GM23338 (cell line): ENCODE measurements around the gene SLCO3A1. TPM values are rescaled to one million over a fixed set of nuclear protein-coding genes. Genes with fewer than 3 reads are reported as not detected.

Experiments used
- ATAC-seq: fragments of 200-7000 bp; cut with Tn5 transposase; 3 replicates; pipeline ENCODE4 v1.9.1; 2020
- DNase-seq: peaks from one replicate; pipeline ENCODE4 v3.0.0-alpha.2; 2015; ENCODE audit warnings: low spot score
- H2AFZ ChIP-seq: fragments of 200-600 bp; sonication (generic); 2 replicates; pipeline ENCODE4 v1.8.0; 2016; ENCODE audit warnings: antibody characterized with exemption, mild to moderate bottlenecking, moderate library complexity
- H3F3A ChIP-seq: fragments of 200-600 bp; sonication (generic); replicated peaks from 2 replicates; pipeline ENCODE4 v1.8.0; 2017; ENCODE audit warnings: antibody characterized with exemption, mixed run types, low read depth
- H3K27ac ChIP-seq: fragments of 200-600 bp; sonication (generic); 2 replicates; pipeline ENCODE4 v1.6.1; 2016; ENCODE audit warnings: low read depth
- H3K27me3 ChIP-seq: fragments of 200-600 bp; sonication (generic); 2 replicates; pipeline ENCODE4 v1.8.0; 2016; ENCODE audit warnings: mild to moderate bottlenecking, mixed run types, moderate library complexity; ENCODE audit not compliant: insufficient read depth
- H3K36me3 ChIP-seq: fragments of 200-600 bp; sonication (generic); 2 replicates; pipeline ENCODE4 v1.8.0; 2016; ENCODE audit warnings: mild to moderate bottlenecking; ENCODE audit not compliant: insufficient read depth
- H3K4me1 ChIP-seq: fragments of 200-600 bp; sonication (generic); 2 replicates; pipeline ENCODE4 v1.8.0; 2016; ENCODE audit warnings: mild to moderate bottlenecking, moderate library complexity; ENCODE audit not compliant: insufficient read depth
- H3K4me2 ChIP-seq: fragments of 200-600 bp; sonication (generic); 2 replicates; pipeline ENCODE4 v1.7.1; 2017; ENCODE audit warnings: mixed run types
- H3K4me3 ChIP-seq: fragments of 200-600 bp; sonication (generic); 2 replicates; pipeline ENCODE4 v1.6.1; 2016; ENCODE audit warnings: mixed run types
- H3K79me2 ChIP-seq: fragments of 200-600 bp; sonication (generic); replicated peaks from 2 replicates; pipeline ENCODE4 v1.8.0; 2017; ENCODE audit warnings: mild to moderate bottlenecking; ENCODE audit not compliant: insufficient read depth
- H3K9me2 ChIP-seq: fragments of 200-600 bp; sonication (generic); 2 replicates; pipeline ENCODE4 v1.8.0; 2017; ENCODE audit not compliant: insufficient read depth
- H4K20me1 ChIP-seq: fragments of 200-600 bp; sonication (generic); replicated peaks from 2 replicates; pipeline ENCODE4 v1.8.0; 2017; ENCODE audit warnings: mild to moderate bottlenecking; ENCODE audit not compliant: insufficient read depth
- H3K27ac Mint-ChIP-seq: 2 replicates; pipeline ENCODE4 v1.8.0; 2020; ENCODE audit warnings: inconsistent platforms, mild to moderate bottlenecking, moderate library complexity, mixed read lengths
- H3K27me3 Mint-ChIP-seq: 3 replicates; pipeline ENCODE4 v1.8.0; 2022; ENCODE audit warnings: low read depth, mild to moderate bottlenecking, moderate library complexity, mixed read lengths, inconsistent platforms; ENCODE audit not compliant: insufficient read depth, poor library complexity
- H3K36me3 Mint-ChIP-seq: 3 replicates; pipeline ENCODE4 v1.8.0; 2021; ENCODE audit warnings: low read depth, mild to moderate bottlenecking, inconsistent platforms, moderate library complexity, mixed read lengths
- H3K4me1 Mint-ChIP-seq: 3 replicates; pipeline ENCODE4 v1.8.0; 2020; ENCODE audit warnings: mild to moderate bottlenecking, inconsistent platforms, mixed read lengths
- H3K4me3 Mint-ChIP-seq: 3 replicates; pipeline ENCODE4 v1.8.0; 2021; ENCODE audit warnings: moderate library complexity, mild to moderate bottlenecking, inconsistent platforms, mixed read lengths
- H3K9me3 Mint-ChIP-seq: 3 replicates; pipeline ENCODE4 v1.8.0; 2020; ENCODE audit warnings: moderate library complexity, mild to moderate bottlenecking, inconsistent platforms, mixed read lengths
- CREB1 ChIP-seq: fragments of 250-450 bp; sonication (Bioruptor Pico); IDR thresholded peaks from 2 replicates; pipeline ENCODE4 v1.5.0; 2020; ENCODE audit warnings: low read depth, mild to moderate bottlenecking, moderate library complexity
- CTCF ChIP-seq, 2 experiments: fragments of 200-600 bp in 1 of 2; sonication (generic) in 1 of 2; conservative IDR thresholded peaks; 2 replicates each; pipeline versions ENCODE4 v1.5.1 to v1.6.1; 2016 to 2017; ENCODE audit warnings: antibody characterized with exemption in 2 of 2, low read depth in 2 of 2, mild to moderate bottlenecking in 2 of 2, moderate library complexity in 1 of 2
- ETS1 ChIP-seq: IDR thresholded peaks from 2 replicates; pipeline ENCODE4 v1.6.1; 2016; ENCODE audit warnings: antibody characterized with exemption
- EZH2 ChIP-seq: fragments of 200-600 bp; sonication (generic); IDR thresholded peaks from one replicate; pipeline ENCODE4 v1.8.0; 2017; ENCODE audit warnings: antibody characterized with exemption, mild to moderate bottlenecking, low read depth; ENCODE audit not compliant: unreplicated experiment
- EZH2phosphoT487 ChIP-seq: fragments of 200-600 bp; sonication (generic); IDR thresholded peaks from one replicate; pipeline ENCODE4 v1.8.1; 2018; ENCODE audit warnings: antibody characterized with exemption; ENCODE audit not compliant: unreplicated experiment
- JUNB ChIP-seq: IDR thresholded peaks from one replicate; pipeline ENCODE4 v1.6.1; 2016; ENCODE audit warnings: antibody characterized with exemption; ENCODE audit not compliant: unreplicated experiment
- NANOG ChIP-seq: IDR thresholded peaks from 2 replicates; pipeline ENCODE4 v1.6.1; 2016; ENCODE audit warnings: antibody characterized with exemption, borderline replicate concordance
- POLR2AphosphoS5 ChIP-seq: IDR thresholded peaks from 2 replicates; pipeline ENCODE4 v1.6.1; 2016; ENCODE audit warnings: antibody characterized with exemption, low read depth
- REST ChIP-seq: IDR thresholded peaks from one replicate; pipeline ENCODE4 v1.6.1; 2018; ENCODE audit warnings: antibody characterized with exemption; ENCODE audit not compliant: unreplicated experiment
- STAT1 ChIP-seq: IDR thresholded peaks from one replicate; pipeline ENCODE4 v1.6.1; 2016; ENCODE audit warnings: antibody characterized with exemption; ENCODE audit not compliant: unreplicated experiment
- ZNF114 ChIP-seq: fragments of 250-450 bp; sonication (Bioruptor Pico); IDR thresholded peaks from 2 replicates; pipeline ENCODE4 v1.5.0; 2020; ENCODE audit warnings: mild to moderate bottlenecking, moderate library complexity
- ZNF331 ChIP-seq: fragments of 250-450 bp; sonication (Bioruptor Pico); IDR thresholded peaks from 2 replicates; pipeline ENCODE4 v1.5.0; 2020; ENCODE audit warnings: low read depth, mild to moderate bottlenecking, moderate library complexity
- ZNF462 ChIP-seq: fragments of 250-450 bp; sonication (Bioruptor Pico); IDR thresholded peaks from 2 replicates; pipeline ENCODE4 v1.5.0; 2020; ENCODE audit warnings: mild to moderate bottlenecking, moderate library complexity
- polyA plus RNA-seq: library from polyadenylated mRNA; unstranded; fragments of >200 nt; fragmentation: Nextera tagmentation; extraction: Ambion mirVana; gene quantifications from 2 replicates; pipeline ENCODE4 v1.2.1, GENCODE V29; 2016
- total RNA-seq: library from RNA; depleted of rRNA; stranded (reverse); fragments of >200 nt; shearing (Covaris generic); gene quantifications from 2 replicates; pipeline ENCODE4 v1.2.3, GENCODE V29; 2014

Gene SLCO3A1
- total and polyA plus RNA-seq, 2 experiments from 2014 or later = 7.3 to 9.4 TPM

- Histone ChIP-seq H4K20me1 (no peaks in the 10 kb centered on the region), H3K27me3 (no peaks in the 10 kb centered on the region), H3F3A (no peaks in the 10 kb centered on the region), H3K4me1 (no peaks in the 10 kb centered on the region), H3K36me3 (no peaks in the 10 kb centered on the region), H3K4me2 (no peak overlapping the region), H3K27ac (no peak overlapping the region), H3K9me2 (peaks cover 3% of the 10 kb centered on the region; the same call in 1 of the 2 replicates), H3K79me2 (peaks cover 8% of the 10 kb centered on the region; the same call in 1 of the 2 replicates), H2AFZ (no peak overlapping the region), H3K4me3 (no peak overlapping the region)
- no peak for DNase-seq
- TF ChIP-seq STAT1 (no peak), ZNF331 (no peak), JUNB (no peak), NANOG (no peak), CREB1 (no peak), REST (no peak), POLR2AphosphoS5 (no peak), ZNF462 (no peak), ZNF114 (CRISPR knock-in tag) (no peak), EZH2phosphoT487 (no peak), EZH2 (no peak), CTCF (conservative IDR thresholded peaks at IDR 0.05; ENCODE audit: low read depth in 2 of 2) (no peak), ETS1 (no peak)
- no peak for ATAC-seq
- Mint-ChIP-seq H3K4me1 (peaks cover 9% of the 10 kb centered on the region), H3K27me3 (peaks cover 3% of the 10 kb centered on the region), H3K9me3 (no peaks in the 10 kb centered on the region), H3K36me3 (no peaks in the 10 kb centered on the region), H3K27ac (no peak overlapping the region), H3K4me3 (no peak overlapping the region)
These were observed 131.8 kb downstream of the SLCO3A1 start for GRCh38 chr15:91985297-91985696.
